IPS-NIHi11 (cell line): Measurements from ENCODE around the gene TNXB.
"Not testable (repeated sequence)": the region's sequence is repeated elsewhere in the genome, so short reads cannot be mapped to it uniquely, and the experiment has no call there.

ENCODE experiments used
- DNase-seq: peaks from one replicate; pipeline ENCODE4 v3.0.0; 2012; ENCODE audit warnings: mixed read lengths, low spot score

The TNXB gene

GRCh38 chr6:32109114-32109764 is at the start of gene TNXB:
TNXB (minus strand) TSS chr6:32109338; CDS start chr6:32098198, 11,140 bp downstream.
- DNase-seq = no peak

GRCh38 chr6:32158052-32158451 is 48.9 kb upstream of the TNXB start:
- no peak for DNase-seq

- no peak for DNase-seq
These were observed 47.8 kb upstream of the TNXB start for GRCh38 chr6:32156891-32157290.

GRCh38 chr6:32154514-32155161 is 45.5 kb upstream of the TNXB start:
- peak; percentile 76 for DNase-seq

- DNase-seq = peak; percentile 90
These were observed 44.7 kb upstream of the TNXB start, which contains the start of gene PPT2 for GRCh38 chr6:32153564-32154513. PPT2 (plus strand) TSS chr6:32154141; CDS start chr6:32154595, 454 bp downstream.

GRCh38 chr6:32152769-32153563 is 43.8 kb upstream of the TNXB start:
- DNase-seq = no peak

GRCh38 chr6:32151863-32152768 is 43.0 kb upstream of the TNXB start, which contains the start of gene PRRT1:
PRRT1 (minus strand) TSS chr6:32151939; CDS start chr6:32151827, 112 bp downstream.
- DNase-seq = no peak

GRCh38 chr6:32151181-32151862 is 42.2 kb upstream of the TNXB start:
- no peak for DNase-seq

GRCh38 chr6:32149932-32150870 is 41.1 kb upstream of the TNXB start:
- no peak for DNase-seq

- no peak for DNase-seq
These were observed 40.1 kb upstream of the TNXB start for GRCh38 chr6:32149092-32149755.

- peak; percentile 77 for DNase-seq
These were observed 39.4 kb upstream of the TNXB start for GRCh38 chr6:32148289-32149091.

- DNase-seq = no peak
These were observed 38.4 kb upstream of the TNXB start for GRCh38 chr6:32147401-32148132.

GRCh38 chr6:32146687-32147086 is 37.5 kb upstream of the TNXB start:
- DNase-seq = no peak

GRCh38 chr6:32146287-32146686 is 37.1 kb upstream of the TNXB start:
- no peak for DNase-seq

GRCh38 chr6:32144238-32144637 is 35.1 kb upstream of the TNXB start:
- DNase-seq = not testable (repeated sequence)

- no peak for DNase-seq
These were observed 31.4 kb upstream of the TNXB start for GRCh38 chr6:32140420-32141046.
